ENCODE results near the gene UBTF. TPM values are rescaled to one million over a fixed set of nuclear protein-coding genes. Genes with fewer than 3 reads are reported as not detected.

Gene UBTF
- total RNA-seq, 1 experiment from 2014 or later, result 75.9 TPM

- no peak for TF ChIP-seq SOX15 (CRISPR knock-in tag; IDR thresholded peaks at IDR 0.05)
- TF ChIP-seq ATF2 (CRISPR knock-in tag; IDR thresholded peaks at IDR 0.05; ENCODE audit: borderline replicate concordance, low read depth), result no peak
- peak; percentile 93 for TF ChIP-seq E2F4 (CRISPR knock-in tag; IDR thresholded peaks at IDR 0.05; ENCODE audit: borderline replicate concordance, low read depth)
- TF ChIP-seq ZNF396 (CRISPR knock-in tag; IDR thresholded peaks at IDR 0.05; ENCODE audit: borderline replicate concordance), result no peak
- 0 out of 2 replicates have a peak, but pooled peaks have one; percentile 19 for TF ChIP-seq IRF1 (CRISPR knock-in tag; IDR thresholded peaks at IDR 0.05)
- peak; percentile 82; the same call in 1 of the 2 replicates for TF ChIP-seq SP1 (CRISPR knock-in tag; conservative IDR thresholded peaks at IDR 0.05)
- TF ChIP-seq IRF2 (CRISPR knock-in tag; IDR thresholded peaks at IDR 0.05; ENCODE audit: borderline replicate concordance, low read depth), result no peak
- TF ChIP-seq FOXJ3 (CRISPR knock-in tag; IDR thresholded peaks at IDR 0.05; ENCODE audit: borderline replicate concordance), result no peak
- peak; percentile 97 for TF ChIP-seq E2F5 (CRISPR knock-in tag; IDR thresholded peaks at IDR 0.05)
- TF ChIP-seq FOXP4 (CRISPR knock-in tag; IDR thresholded peaks at IDR 0.05), result 0 out of 2 replicates have a peak, but pooled peaks have one; percentile 54
- 0 out of 2 replicates have a peak, but pooled peaks have one; percentile 49 for TF ChIP-seq ZNF263 (CRISPR knock-in tag; IDR thresholded peaks at IDR 0.05; ENCODE audit: low read depth)
- TF ChIP-seq OVOL2 (CRISPR knock-in tag; IDR thresholded peaks at IDR 0.05; ENCODE audit: borderline replicate concordance), result no peak
Observed at GRCh38 chr17:44210342-44211192, 8.9 kb downstream of the UBTF start (continued).

- H3K9me3 Mint-ChIP-seq, result no peaks in the 10 kb centered on the region
- POLR2A ChIA-PET, result interaction anchor here (0.6 to 2.6 kb wide), 4 partner anchors 11 to 144 kb away, joined by 3 to 13 read pairs (median 4); partner anchors contain the start of gene RUNDC3A
- no peak overlapping the region for H3K4me3 Mint-ChIP-seq
- CTCF ChIA-PET, result interaction anchor here (0.6 to 3.9 kb wide), 47 partner anchors 8 to 313 kb away, joined by 3 to 77 read pairs (median 6); partner anchors contain the start of genes ASB16, ATXN7L3, FAM171A2 and GRN
- no peak for TF ChIP-seq ATF3 (CRISPR knock-in tag; conservative IDR thresholded peaks at IDR 0.05)
- TF ChIP-seq ESRRA (CRISPR knock-in tag; IDR thresholded peaks at IDR 0.05; ENCODE audit: borderline replicate concordance), result no peak
- TF ChIP-seq TP53 (CRISPR knock-in tag; IDR thresholded peaks at IDR 0.05), result no peak
- no peak for TF ChIP-seq IRF1 (CRISPR knock-in tag; IDR thresholded peaks at IDR 0.05)
- TF ChIP-seq ZNF232 (CRISPR knock-in tag; IDR thresholded peaks at IDR 0.05), result no peak
- TF ChIP-seq NR3C1 (CRISPR knock-in tag; conservative IDR thresholded peaks at IDR 0.05; ENCODE audit: low read depth), result no peak
- TF ChIP-seq MAX (CRISPR knock-in tag; IDR thresholded peaks at IDR 0.05), result no peak
- TF ChIP-seq SMAD3 (CRISPR knock-in tag; IDR thresholded peaks at IDR 0.05; ENCODE audit: borderline replicate concordance), result no peak
- H3K36me3 Mint-ChIP-seq, result peaks cover 43% of the 10 kb centered on the region
- DNase-seq (ENCODE audit: low spot score), result no peak
- no peak for ATAC-seq
- H3K27ac Mint-ChIP-seq, result peak overlapping the region; percentile 42
- peaks cover 21% of the 10 kb centered on the region for H3K4me1 Mint-ChIP-seq
- H3K27me3 Mint-ChIP-seq (ENCODE audit: low read depth), result no peaks in the 10 kb centered on the region
Observed at GRCh38 chr17:44209786-44210341, 9.6 kb downstream of the UBTF start.
